DOHH2 (cell line): Measurements from ENCODE around the gene KL.

Experiments used
- H3F3A ChIP-seq: fragments of 200-600 bp; sonication (generic), shearing (Covaris generic); 2 replicates; pipeline ENCODE4 v1.6.0; 2016; ENCODE audit warnings: antibody characterized with exemption, mild to moderate bottlenecking; ENCODE audit not compliant: control insufficient read depth, insufficient read depth
- H3K27ac ChIP-seq: fragments of 200-600 bp; sonication (generic); 2 replicates; pipeline ENCODE4 v1.5.1; 2014; ENCODE audit warnings: low read depth, mild to moderate bottlenecking, low read length, moderate library complexity
- H3K27me3 ChIP-seq: fragments of 200-600 bp; sonication (generic); 2 replicates; pipeline ENCODE4 v1.6.1; 2014; ENCODE audit warnings: mild to moderate bottlenecking, low read length, mixed read lengths; ENCODE audit not compliant: control insufficient read depth
- H3K36me3 ChIP-seq: fragments of 200-600 bp; sonication (generic); 2 replicates; pipeline ENCODE4 v1.6.1; 2014; ENCODE audit warnings: mild to moderate bottlenecking, low read length, moderate library complexity, mixed read lengths; ENCODE audit not compliant: control insufficient read depth
- H3K4me1 ChIP-seq: fragments of 200-600 bp; sonication (generic); 2 replicates; pipeline ENCODE4 v1.6.1; 2014; ENCODE audit warnings: mild to moderate bottlenecking, low read length, mixed read lengths; ENCODE audit not compliant: control insufficient read depth
- H3K4me2 ChIP-seq: fragments of 200-600 bp; sonication (generic); 2 replicates; pipeline ENCODE4 v1.6.0; 2014; ENCODE audit warnings: mild to moderate bottlenecking, low read length, moderate library complexity
- H3K4me3 ChIP-seq: fragments of 200-600 bp; sonication (generic); 2 replicates; pipeline ENCODE4 v1.5.1; 2014; ENCODE audit warnings: mild to moderate bottlenecking, low read length, mixed read lengths
- H3K79me2 ChIP-seq: fragments of 200-600 bp; sonication (generic); 2 replicates; pipeline ENCODE4 v1.6.1; 2014; ENCODE audit warnings: mild to moderate bottlenecking, low read length, mixed read lengths; ENCODE audit not compliant: control insufficient read depth
- H3K9me2 ChIP-seq: fragments of 200-600 bp; sonication (generic); replicated peaks from 2 replicates; pipeline ENCODE4 v1.6.1; 2014; ENCODE audit warnings: mild to moderate bottlenecking, low read length, mixed read lengths; ENCODE audit not compliant: control insufficient read depth
- H3K9me3 ChIP-seq: fragments of 200-600 bp; sonication (generic); 2 replicates; pipeline ENCODE4 v1.6.1; 2014; ENCODE audit warnings: antibody characterized with exemption, low read length, mixed read lengths; ENCODE audit not compliant: control insufficient read depth, insufficient read depth
- H4K20me1 ChIP-seq: fragments of 200-600 bp; sonication (generic); 2 replicates; pipeline ENCODE4 v1.6.0; 2014; ENCODE audit warnings: low read depth, mild to moderate bottlenecking, antibody characterized with exemption, low read length, moderate library complexity; ENCODE audit not compliant: control insufficient read depth, insufficient read depth
- EZH2phosphoT487 ChIP-seq: fragments of 200-600 bp; sonication (generic); IDR thresholded peaks from 2 replicates; pipeline ENCODE4 v1.6.1; 2017; ENCODE audit warnings: borderline replicate concordance, mild to moderate bottlenecking, antibody characterized with exemption, low read length, moderate library complexity, mixed read lengths
- TF ChIP-seq, protein P1 (sequence below): fragments of 200-600 bp; sonication (generic); IDR thresholded peaks from one replicate; pipeline ENCODE4 v1.5.1; 2014; ENCODE audit warnings: antibody characterized with exemption, mild to moderate bottlenecking, low read depth, low read length; ENCODE audit not compliant: poor library complexity, severe bottlenecking

The KL gene

DNA sequence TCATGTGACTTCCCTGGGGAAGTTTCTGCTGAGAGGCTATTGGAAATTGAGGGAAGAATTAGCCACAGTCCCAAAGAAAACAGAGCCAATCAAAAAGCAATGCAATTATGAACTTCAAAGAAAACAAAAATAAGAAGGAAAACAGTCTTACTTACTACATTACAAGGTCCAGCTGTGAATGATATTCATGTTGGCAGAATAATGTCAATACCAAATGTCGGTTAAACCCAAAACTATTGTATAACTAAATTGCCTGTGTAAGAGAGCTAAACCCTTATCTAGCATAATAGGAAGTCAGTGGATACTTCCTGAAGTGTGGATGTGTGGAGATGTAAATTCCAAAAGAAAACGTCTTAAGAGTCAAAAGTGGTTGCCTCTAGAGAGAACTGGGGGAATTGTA is 12.4 kb downstream of the KL start:
- Histone ChIP-seq H3K27ac (no peak overlapping the region), H3K27me3 (no peaks in the 10 kb centered on the region; the same call in none of the 2 replicates), H4K20me1 (no peaks in the 10 kb centered on the region), H3K9me2 (no peaks in the 10 kb centered on the region), H3K4me2 (no peak overlapping the region), H3F3A (no peaks in the 10 kb centered on the region), H3K4me1 (no peaks in the 10 kb centered on the region), H3K4me3 (no peak overlapping the region), H3K36me3 (no peaks in the 10 kb centered on the region), H3K79me2 (no peaks in the 10 kb centered on the region), H3K9me3 (no peaks in the 10 kb centered on the region)
- TF ChIP-seq EZH2phosphoT487, result no peak
- TF ChIP-seq, protein P1, sequence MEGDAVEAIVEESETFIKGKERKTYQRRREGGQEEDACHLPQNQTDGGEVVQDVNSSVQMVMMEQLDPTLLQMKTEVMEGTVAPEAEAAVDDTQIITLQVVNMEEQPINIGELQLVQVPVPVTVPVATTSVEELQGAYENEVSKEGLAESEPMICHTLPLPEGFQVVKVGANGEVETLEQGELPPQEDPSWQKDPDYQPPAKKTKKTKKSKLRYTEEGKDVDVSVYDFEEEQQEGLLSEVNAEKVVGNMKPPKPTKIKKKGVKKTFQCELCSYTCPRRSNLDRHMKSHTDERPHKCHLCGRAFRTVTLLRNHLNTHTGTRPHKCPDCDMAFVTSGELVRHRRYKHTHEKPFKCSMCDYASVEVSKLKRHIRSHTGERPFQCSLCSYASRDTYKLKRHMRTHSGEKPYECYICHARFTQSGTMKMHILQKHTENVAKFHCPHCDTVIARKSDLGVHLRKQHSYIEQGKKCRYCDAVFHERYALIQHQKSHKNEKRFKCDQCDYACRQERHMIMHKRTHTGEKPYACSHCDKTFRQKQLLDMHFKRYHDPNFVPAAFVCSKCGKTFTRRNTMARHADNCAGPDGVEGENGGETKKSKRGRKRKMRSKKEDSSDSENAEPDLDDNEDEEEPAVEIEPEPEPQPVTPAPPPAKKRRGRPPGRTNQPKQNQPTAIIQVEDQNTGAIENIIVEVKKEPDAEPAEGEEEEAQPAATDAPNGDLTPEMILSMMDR, result no peak

DNA sequence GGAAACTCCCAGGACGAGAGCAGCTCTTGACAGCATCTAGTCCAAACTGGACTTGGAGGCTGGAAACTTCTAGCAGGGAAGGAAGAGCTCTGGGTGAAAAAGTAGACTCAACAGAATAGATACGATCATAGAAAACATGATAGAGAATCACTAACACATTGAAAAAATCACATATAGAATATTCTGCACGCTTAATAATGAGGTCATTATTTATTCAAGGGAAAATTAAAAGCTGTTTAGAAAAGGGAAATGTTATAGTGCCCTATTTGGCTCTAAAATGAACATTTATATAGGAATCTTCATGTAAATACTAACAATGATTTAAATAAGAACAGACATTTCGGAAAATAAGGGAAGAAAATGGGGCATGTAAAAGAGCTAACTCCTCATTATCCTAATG is 15.1 kb downstream of the KL start:
- no peak overlapping the region for H3K4me3 ChIP-seq
- H3K9me2 ChIP-seq, result 0 out of 2 replicates have a peak, but pooled peaks cover under 1% of the 10 kb centered on the region
- no peaks in the 10 kb centered on the region for H3K4me1 ChIP-seq
- H3K4me2 ChIP-seq, result no peak overlapping the region
- H4K20me1 ChIP-seq, result no peaks in the 10 kb centered on the region
- no peaks in the 10 kb centered on the region for H3K9me3 ChIP-seq
- H3F3A ChIP-seq, result no peaks in the 10 kb centered on the region
- no peaks in the 10 kb centered on the region; the same call in 1 of the 2 replicates for H3K27me3 ChIP-seq
- TF ChIP-seq, protein P1, result no peak
- no peak overlapping the region for H3K27ac ChIP-seq
- no peaks in the 10 kb centered on the region for H3K79me2 ChIP-seq
- no peaks in the 10 kb centered on the region for H3K36me3 ChIP-seq

DNA sequence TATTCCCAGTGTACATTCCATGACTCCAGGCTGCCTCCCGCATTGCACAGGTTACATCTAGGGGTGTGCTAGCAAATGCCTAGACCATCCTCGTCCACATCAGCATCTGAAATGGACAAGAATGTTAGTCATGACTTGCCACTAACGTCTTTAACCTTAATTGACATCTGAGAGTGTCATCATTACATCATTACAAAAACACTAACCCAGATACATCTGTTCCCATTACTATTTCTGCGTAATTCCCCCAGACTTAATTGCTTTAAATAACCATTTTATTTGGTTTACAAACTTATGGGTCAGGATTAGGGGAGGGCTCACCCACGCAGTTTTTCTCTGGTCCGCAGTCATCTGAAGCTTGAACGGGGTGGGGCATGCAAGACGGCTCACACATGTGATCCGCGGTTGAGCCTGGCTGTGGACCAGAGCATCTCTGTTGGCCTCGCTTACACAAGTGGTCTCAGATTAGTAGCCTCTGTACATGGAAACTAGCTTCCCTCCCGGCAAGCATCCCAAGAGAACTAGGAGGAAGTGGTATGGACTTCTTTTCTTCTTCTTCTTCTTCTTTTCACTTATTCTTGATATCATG is 15.9 kb downstream of the KL start:
- Histone ChIP-seq H3K36me3 (no peaks in the 10 kb centered on the region), H3K27me3 (no peaks in the 10 kb centered on the region; the same call in 1 of the 2 replicates), H3K4me1 (no peaks in the 10 kb centered on the region), H3K4me2 (no peak overlapping the region), H3K79me2 (no peaks in the 10 kb centered on the region), H3K27ac (no peak overlapping the region), H3F3A (no peaks in the 10 kb centered on the region), H4K20me1 (no peaks in the 10 kb centered on the region), H3K4me3 (no peak overlapping the region), H3K9me2 (0 out of 2 replicates have a peak, but pooled peaks cover 2% of the 10 kb centered on the region), H3K9me3 (no peaks in the 10 kb centered on the region)
- TF ChIP-seq, protein P1, result no peak
- TF ChIP-seq EZH2phosphoT487, result no peak
